ENCODE data around the gene SCGB2A2.

DNA sequence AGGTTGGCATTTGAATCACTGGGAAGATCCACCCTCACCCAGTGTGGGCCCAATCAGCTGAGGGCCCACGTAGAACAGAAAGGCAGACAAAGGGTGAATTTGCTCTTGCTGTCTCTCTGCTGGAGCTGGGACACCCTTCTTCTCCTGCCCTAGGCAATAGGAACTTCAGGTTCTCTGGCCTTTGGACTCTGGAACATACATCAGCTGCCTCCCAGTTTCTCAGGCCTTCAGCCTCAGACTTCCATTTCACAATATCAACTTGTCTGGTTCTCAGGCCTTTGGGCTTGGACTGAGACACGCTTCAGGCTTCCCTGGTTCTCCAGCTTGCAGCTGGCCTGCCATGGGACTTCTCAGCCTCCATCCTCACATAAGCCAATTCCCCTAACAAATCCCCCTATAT is 52.6 kb downstream of the SCGB2A2 start:
- TF ChIP-seq, protein P1, sequence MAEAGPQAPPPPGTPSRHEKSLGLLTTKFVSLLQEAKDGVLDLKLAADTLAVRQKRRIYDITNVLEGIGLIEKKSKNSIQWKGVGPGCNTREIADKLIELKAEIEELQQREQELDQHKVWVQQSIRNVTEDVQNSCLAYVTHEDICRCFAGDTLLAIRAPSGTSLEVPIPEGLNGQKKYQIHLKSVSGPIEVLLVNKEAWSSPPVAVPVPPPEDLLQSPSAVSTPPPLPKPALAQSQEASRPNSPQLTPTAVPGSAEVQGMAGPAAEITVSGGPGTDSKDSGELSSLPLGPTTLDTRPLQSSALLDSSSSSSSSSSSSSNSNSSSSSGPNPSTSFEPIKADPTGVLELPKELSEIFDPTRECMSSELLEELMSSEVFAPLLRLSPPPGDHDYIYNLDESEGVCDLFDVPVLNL (CRISPR knock-in tag; IDR thresholded peaks at IDR 0.05; ENCODE audit: borderline replicate concordance, low read depth) = no peak
- TF ChIP-seq SOX15 (CRISPR knock-in tag; IDR thresholded peaks at IDR 0.05) (no peak), NR3C1 (CRISPR knock-in tag; conservative IDR thresholded peaks at IDR 0.05; ENCODE audit: low read depth) (no peak)

All from WTC11 (cell line).